Lung (tissue), 12 donors: ENCODE results near the gene ASS1. TPM values are rescaled to one million over a fixed set of nuclear protein-coding genes. Genes with fewer than 3 reads are reported as not detected.
A peak's percentile ranks its signal among the peaks of the same experiment; 100 is the strongest.

Experiments
- ATAC-seq: fragments of 200-7000 bp; cut with Tn5 transposase; one replicate; pipeline ENCODE4 v1.9.1; 2020; ENCODE audit warnings: moderate number of reproducible peaks; ENCODE audit not compliant: insufficient read depth, low FRiP score
- DNase-seq, 3 donors: peaks; one replicate each; pipeline ENCODE4 v3.0.0-alpha.2; 2013 to 2017
- H3K27ac ChIP-seq, 2 donors: one replicate each; pipeline ENCODE4 v1.5.1; 2013; ENCODE audit warnings: mild to moderate bottlenecking in 2 of 2, moderate library complexity in 2 of 2, control low read depth in 1 of 2, inconsistent platforms in 1 of 2, low read depth in 1 of 2, low read length in 1 of 2
- H3K27me3 ChIP-seq, 3 donors: one replicate each; pipeline ENCODE4 v1.5.1; 2013; ENCODE audit warnings: low read length in 2 of 3; ENCODE audit not compliant: control insufficient read depth in 3 of 3, insufficient read depth in 3 of 3
- H3K36me3 ChIP-seq, 4 donors: one replicate each; pipeline ENCODE4 v1.5.1; 2013; ENCODE audit warnings: low read length in 4 of 4, mild to moderate bottlenecking in 1 of 4, moderate library complexity in 1 of 4; ENCODE audit not compliant: control insufficient read depth in 4 of 4, insufficient read depth in 4 of 4
- H3K4me1 ChIP-seq, 5 donors: one replicate each; pipeline ENCODE4 v1.5.1; 2013; ENCODE audit warnings: low read length in 5 of 5, mild to moderate bottlenecking in 2 of 5, moderate library complexity in 1 of 5; ENCODE audit not compliant: control insufficient read depth in 5 of 5, insufficient read depth in 5 of 5
- H3K4me3 ChIP-seq: one replicate; pipeline ENCODE4 v1.5.1; 2013; ENCODE audit warnings: mild to moderate bottlenecking, control low read depth, moderate library complexity
- H3K9ac ChIP-seq, 2 donors: one replicate each; pipeline ENCODE4 v1.5.1; 2013; ENCODE audit warnings: low read length in 2 of 2, control low read depth in 1 of 2; ENCODE audit not compliant: insufficient read depth in 1 of 2
- H3K9me3 ChIP-seq, 4 donors: one replicate each; pipeline ENCODE4 v1.5.1; 2013; ENCODE audit warnings: low read length in 3 of 4, mild to moderate bottlenecking in 1 of 4, moderate library complexity in 1 of 4; ENCODE audit not compliant: control insufficient read depth in 4 of 4, insufficient read depth in 3 of 4
- WGBS, 2 donors: extraction: QIAGEN DNeasy Blood & Tissue Kit; methylation state at CpG; one replicate each; pipeline ENCODE4 v1.1.7; 2013; 5-methylcytosine and 5-hydroxymethylcytosine counted together
- polyA plus RNA-seq, 2 donors: library from polyadenylated mRNA; stranded (reverse); fragments of 200-250 nt; gene quantifications; one replicate each; pipeline ENCODE4 v1.2.1, GENCODE V29; 2013
- total RNA-seq, 2 donors: library from RNA; depleted of rRNA in 1 of 2; stranded (reverse); fragments of >200 nt in 1 of 2; gene quantifications; one replicate each; pipeline ENCODE4 v1.2.1, GENCODE V29; 2014 to 2021
- TF ChIP-seq, protein P1 (sequence below): IDR thresholded peaks from 2 replicates; pipeline ENCODE4 v1.5.1; 2012; ENCODE audit warnings: mild to moderate bottlenecking; ENCODE audit errors: control extremely low read depth, extremely low read depth
- donor health status: control.
- donor health status: control.
- donor health status: Bipolar disorder and iron deficiency.
- donor health status: healthy.
- donor health status: DM: yes; HTN: yes; CAD: no.

The ASS1 gene
- total and polyA plus RNA-seq, 4 donors: 51.2 to 165 (median 112) TPM

- Histone ChIP-seq H3K36me3 (no peaks in the 10 kb centered on the region), H3K27me3 (no peaks in the 10 kb centered on the region), H3K9me3 (no peaks in the 10 kb centered on the region), H3K4me3 (no peak overlapping the region), H3K9ac (no peak overlapping the region), H3K4me1 (peaks cover 3 to 57% (median 44%) of the 10 kb centered on the region in 5 donors), H3K27ac (no peak overlapping the region)
- TF ChIP-seq, protein P1, sequence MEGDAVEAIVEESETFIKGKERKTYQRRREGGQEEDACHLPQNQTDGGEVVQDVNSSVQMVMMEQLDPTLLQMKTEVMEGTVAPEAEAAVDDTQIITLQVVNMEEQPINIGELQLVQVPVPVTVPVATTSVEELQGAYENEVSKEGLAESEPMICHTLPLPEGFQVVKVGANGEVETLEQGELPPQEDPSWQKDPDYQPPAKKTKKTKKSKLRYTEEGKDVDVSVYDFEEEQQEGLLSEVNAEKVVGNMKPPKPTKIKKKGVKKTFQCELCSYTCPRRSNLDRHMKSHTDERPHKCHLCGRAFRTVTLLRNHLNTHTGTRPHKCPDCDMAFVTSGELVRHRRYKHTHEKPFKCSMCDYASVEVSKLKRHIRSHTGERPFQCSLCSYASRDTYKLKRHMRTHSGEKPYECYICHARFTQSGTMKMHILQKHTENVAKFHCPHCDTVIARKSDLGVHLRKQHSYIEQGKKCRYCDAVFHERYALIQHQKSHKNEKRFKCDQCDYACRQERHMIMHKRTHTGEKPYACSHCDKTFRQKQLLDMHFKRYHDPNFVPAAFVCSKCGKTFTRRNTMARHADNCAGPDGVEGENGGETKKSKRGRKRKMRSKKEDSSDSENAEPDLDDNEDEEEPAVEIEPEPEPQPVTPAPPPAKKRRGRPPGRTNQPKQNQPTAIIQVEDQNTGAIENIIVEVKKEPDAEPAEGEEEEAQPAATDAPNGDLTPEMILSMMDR: no peak
- WGBS, 2 donors: 94 to 97% methylated on average over 9 to 10 of the region's 10 CpGs
- ATAC-seq (no peak), DNase-seq (no peak)
Measured at GRCh38 chr9:130448771-130449603, 4.2 kb downstream of the ASS1 start.

DNA sequence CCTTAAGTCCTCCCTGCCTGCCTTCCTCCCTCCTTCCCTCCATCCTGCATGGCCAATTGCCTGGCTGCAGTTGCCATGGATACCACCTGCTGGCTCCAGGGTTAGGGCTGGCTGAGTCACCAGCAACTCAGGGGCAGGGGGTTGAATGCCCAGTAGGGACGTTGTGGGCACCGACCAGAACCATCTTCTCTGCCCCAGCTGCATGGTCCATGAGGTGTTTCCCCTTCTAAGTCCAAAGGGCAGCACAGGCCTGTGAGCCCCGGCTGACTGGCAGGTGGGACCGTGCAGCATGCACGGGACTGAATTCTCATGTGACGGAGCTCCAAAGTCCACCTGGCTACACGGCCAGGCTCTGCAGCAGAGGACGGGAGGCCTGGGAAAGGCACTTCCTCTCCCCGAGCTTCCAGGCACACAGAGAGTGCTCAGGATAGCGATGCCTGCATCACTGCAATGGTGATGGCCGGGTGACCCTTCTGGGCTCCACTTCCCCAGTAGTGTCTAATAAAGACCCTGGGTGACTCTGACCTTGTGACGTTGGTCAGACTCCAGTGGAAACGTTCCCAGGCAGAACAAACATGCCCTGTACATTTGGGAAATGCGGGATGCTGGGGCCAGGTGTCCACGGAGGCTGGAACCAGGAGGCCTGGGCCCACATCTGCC is 5.7 kb downstream of the ASS1 start:
- whole genome bisulfite sequencing, 2 donors: 75 to 81% methylated on average over 15 of the region's 15 CpGs
- H3K9me3 ChIP-seq: no peaks in the 10 kb centered on the region
- TF ChIP-seq, protein P1: no peak
- no peak for DNase-seq
- H3K4me3 ChIP-seq: no peak overlapping the region
- H3K27ac ChIP-seq: peak overlapping the region; percentile 13 to 23
- no peaks in the 10 kb centered on the region for H3K27me3 ChIP-seq
- H3K36me3 ChIP-seq: no peaks in the 10 kb centered on the region
- H3K4me1 ChIP-seq: peaks cover 3 to 51% (median 38%) of the 10 kb centered on the region in 5 donors
- no peak for ATAC-seq
- H3K9ac ChIP-seq: no peak overlapping the region

- Histone ChIP-seq H3K9ac (no peak overlapping the region), H3K27ac (peak overlapping the region in 1 of 2 donors; percentile 23), H3K9me3 (no peaks in the 10 kb centered on the region), H3K4me3 (no peak overlapping the region), H3K4me1 (peaks cover 3 to 47% (median 33%) of the 10 kb centered on the region in 5 donors), H3K36me3 (no peaks in the 10 kb centered on the region), H3K27me3 (peaks cover 0 to 2% (median 0%) of the 10 kb centered on the region in 3 donors)
- TF ChIP-seq, protein P1: no peak
- DNase-seq (no peak), ATAC-seq (no peak)
- 49 to 60% methylated on average over 14 of the region's 14 CpGs for WGBS, 2 donors
Measured at GRCh38 chr9:130451004-130451390, 6.2 kb downstream of the ASS1 start.
